ENCODE results near the gene FUZ.

Gene FUZ

DNA sequence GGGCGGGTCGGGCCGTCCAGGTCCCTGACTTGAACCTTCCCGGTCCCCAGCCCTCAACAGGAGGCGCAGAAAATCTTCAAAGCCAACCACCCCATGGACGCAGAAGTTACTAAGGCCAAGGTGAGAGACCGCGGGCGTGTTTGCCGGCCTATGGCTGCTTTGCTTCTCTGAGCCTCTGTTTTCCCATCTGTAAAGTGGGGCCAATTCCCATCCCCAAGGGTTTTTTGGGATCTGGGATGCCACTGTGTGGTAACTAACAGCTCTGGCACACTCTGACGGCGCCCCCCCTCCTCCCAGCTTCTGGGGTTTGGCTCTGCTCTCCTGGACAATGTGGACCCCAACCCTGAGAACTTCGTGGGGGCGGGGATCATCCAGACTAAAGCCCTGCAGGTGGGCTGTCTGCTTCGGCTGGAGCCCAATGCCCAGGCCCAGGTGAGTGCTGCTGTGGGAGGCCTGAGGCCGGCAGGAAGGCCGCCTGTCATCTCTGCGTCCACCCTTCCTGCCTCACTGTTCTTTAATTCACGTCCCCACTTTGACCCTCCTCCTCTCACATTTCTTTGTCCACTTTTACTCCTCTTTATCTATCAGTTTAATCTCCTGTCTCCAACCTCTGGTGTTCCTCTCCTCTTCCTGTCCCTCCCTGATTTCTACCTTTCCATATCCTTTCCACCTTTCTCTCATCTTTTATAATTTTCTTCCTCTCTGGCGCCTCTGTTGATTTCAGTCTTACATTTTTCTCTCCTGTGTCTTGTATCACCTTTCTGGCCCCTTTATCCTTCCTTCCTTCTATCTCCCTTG, 7.1 kb downstream of the FUZ start:
- DNase-seq, result no peak

DNA sequence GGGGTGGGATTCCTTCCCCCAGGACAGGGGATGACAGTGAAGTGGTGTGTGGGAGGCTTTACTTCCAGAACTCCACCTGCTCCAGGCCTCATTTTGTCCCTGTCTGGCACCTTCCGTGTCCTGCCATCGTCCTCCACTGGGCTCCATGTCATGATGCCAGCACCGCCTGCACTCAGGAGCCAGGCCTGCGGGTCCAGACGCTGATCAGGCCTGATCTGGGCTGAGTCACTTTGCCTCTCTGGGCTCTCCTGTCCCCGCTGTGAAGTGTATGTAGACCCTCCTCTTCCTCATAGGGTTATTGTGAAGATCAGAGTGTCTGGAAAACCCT, 9.6 kb downstream of the FUZ start:
- DNase-seq, result no peak

DNA sequence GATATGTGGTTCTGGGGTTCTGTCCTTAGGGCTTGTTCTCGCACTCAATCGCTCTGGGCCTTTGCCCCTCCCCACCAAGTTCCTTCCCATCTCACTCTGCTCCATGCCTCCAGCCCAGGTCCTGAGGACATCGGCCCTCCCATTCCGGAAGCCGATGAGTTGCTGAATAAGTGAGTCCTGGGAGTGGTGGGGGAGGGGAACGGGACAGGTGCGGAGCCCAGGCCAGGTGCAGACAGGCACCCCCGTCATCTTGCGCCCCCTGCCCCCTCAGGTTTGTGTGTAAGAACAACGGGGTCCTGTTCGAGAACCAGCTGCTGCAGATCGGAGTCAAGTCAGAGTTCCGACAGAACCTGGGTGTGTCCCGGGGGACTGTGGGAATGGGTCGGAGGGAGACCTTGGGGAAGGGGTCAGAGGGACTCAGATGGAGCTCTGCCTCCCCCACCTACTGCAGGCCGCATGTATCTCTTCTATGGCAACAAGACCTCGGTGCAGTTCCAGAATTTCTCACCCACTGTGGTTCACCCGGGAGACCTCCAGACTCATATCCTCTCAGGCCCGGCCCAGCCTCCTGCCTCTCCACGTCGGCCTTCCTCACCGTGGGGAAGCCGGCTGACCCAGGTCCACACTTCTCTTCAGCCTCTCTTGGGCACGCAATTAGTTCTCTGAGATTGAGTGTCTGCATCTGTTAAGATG, 10.1 kb downstream of the FUZ start:
- no peak for DNase-seq

DNA sequence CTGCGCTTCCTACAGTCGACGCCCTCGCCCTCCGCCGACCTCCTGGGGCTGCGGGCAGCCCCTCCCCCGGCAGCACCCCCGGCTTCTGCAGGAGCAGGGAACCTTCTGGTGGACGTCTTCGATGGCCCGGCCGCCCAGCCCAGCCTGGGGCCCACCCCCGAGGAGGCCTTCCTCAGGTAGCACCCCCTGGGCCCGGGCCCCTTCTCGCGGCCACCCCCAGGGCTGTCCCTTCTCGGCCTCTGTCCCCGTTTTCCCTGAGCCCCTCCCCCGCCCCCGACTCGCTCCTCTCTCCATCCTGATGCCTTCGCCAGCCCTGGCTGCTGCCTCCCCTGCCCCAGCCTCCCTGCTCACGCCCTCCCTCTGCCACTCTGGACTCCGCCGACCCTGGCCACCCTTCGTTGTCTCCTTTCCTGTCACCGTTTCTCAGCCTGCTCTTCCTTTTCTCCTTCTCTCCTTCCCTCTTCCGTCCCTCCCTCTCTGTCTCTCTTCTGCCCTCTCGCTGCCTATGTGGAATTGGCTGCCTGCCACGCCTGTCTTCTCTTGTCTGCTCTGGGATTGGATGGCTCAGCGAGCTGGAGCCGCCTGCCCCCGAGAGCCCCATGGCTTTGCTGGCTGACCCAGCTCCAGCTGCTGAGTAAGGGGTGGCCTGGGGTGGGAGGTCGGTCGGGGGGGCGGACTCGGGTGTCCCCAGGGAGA, 11.0 kb downstream of the FUZ start:
- peak; percentile 56 for DNase-seq

DNA sequence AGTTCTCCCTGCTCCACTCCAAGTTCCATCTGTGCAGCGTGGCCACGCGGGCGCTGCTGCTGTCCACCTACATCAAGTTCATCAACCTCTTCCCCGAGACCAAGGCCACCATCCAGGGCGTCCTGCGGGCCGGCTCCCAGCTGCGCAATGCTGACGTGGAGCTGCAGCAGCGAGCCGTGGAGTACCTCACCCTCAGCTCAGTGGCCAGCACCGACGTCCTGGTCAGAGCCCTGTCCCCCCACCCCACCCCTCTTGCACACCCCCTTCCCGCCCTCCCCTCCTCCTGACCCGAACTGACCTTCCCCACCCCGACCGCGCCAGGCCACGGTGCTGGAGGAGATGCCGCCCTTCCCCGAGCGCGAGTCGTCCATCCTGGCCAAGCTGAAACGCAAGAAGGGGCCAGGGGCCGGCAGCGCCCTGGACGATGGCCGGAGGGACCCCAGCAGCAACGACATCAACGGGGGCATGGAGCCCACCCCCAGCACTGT, 11.6 kb downstream of the FUZ start:
- DNase-seq, result no peak

DNA sequence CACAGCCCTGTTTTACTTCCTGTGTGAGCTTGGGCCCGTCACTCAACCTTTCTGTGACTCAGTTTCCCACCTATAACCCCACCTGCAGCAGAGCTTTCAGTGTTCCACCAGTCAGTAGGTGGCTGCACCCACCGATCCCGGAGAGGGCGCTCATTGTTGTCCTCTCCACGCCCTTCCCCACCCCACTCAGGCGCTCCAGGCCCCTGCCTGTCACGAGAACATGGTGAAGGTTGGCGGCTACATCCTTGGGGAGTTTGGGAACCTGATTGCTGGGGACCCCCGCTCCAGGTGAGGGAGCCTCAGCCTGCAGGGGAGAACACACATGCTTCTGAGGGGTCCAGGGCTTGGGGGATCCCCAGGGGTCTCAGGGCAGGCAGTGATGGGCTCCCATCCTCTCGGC, 12.3 kb downstream of the FUZ start:
- DNase-seq, result no peak

DNA sequence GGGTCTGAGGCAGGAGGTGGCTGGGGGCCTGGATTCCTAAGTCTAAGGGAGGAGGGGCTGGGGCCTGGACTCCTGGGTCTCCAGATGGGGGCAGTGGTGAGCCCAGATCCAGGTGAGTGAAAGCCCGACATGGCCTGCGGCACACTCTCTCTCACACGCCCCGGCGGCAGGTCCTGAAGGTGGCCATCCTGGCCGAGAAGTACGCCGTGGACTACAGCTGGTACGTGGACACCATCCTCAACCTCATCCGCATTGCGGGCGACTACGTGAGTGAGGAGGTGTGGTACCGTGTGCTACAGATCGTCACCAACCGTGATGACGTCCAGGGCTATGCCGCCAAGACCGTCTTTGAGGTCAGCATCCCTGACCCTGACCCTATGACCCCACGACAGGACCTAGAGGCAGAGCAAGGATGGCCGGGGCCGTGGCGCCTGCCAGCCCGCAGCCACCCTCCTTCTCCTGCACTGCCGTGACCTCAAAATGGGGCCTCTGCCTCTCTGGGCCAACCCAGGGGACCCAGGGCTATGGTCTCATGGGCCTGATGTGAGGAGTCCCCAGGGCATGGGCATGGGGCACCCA, 13.2 kb downstream of the FUZ start:
- no peak for DNase-seq

DNA sequence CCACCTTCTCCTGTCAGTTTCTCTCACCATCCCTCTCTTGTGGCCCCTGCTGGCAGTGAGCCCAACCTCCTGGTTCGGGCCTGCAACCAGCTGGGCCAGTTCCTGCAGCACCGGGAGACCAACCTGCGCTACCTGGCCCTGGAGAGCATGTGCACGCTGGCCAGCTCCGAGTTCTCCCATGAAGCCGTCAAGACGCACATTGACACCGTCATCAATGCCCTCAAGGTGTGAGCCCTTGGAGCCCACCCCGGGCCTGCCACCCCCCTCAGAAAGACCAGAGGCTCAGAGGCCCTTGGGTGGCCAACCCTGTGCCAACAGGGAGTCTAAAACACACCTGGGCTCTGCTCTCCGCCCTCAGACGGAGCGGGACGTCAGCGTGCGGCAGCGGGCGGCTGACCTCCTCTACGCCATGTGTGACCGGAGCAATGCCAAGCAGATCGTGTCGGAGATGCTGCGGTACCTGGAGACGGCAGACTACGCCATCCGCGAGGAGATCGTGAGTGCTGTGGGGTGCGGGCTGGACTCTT, 13.8 kb downstream of the FUZ start:
- no peak for DNase-seq

DNA sequence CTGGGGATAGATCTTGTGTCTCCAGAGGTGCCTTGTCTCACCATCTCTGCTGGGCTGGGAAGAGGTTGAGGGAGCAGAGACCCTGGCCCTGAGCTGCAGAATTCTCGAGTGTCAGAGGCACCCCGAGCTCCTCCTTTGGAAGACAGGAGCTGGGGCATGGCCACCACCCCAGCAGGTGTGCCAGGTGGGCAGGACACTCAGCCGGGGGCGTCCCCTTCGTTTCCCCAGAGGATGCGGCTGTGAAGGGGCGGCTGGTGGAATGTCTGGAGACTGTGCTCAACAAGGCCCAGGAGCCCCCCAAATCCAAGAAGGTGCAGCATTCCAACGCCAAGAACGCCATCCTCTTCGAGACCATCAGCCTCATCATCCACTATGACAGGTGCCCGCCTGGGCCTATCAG, 14.5 kb downstream of the FUZ start:
- no peak for DNase-seq

DNA sequence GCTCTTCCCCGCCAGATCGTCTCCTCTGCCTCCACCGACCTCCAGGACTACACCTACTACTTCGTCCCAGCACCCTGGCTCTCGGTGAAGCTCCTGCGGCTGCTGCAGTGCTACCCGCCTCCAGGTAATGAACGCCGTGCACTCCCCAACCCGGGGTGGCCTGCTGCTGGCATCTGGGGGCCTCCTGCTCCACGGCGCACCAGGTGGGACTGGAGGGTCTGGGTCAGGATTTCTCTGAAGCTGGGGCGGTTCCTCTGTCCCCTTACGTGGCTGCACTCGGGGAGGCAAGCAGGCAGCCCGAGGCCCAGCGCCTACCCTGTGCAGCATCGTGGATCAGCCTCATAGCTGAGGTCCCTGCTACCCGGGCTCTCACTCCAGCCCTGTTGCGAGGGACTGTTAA, 17.5 kb downstream of the FUZ start:
- no peak for DNase-seq

DNA sequence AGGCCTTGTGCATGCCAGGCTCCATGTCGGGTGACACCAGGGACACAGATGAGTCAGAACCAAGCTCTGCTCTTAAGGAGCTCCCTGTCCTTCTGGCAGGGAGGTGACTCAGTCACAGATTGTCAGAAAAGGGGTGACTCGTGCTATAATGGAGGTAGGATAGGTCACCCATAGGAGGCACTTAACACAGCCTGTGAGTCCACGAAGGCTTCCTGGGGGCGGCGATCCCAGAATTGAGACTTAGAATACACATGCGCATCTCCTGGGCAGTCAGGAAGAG, 19.6 kb downstream of the FUZ start:
- DNase-seq, result no peak

DNA sequence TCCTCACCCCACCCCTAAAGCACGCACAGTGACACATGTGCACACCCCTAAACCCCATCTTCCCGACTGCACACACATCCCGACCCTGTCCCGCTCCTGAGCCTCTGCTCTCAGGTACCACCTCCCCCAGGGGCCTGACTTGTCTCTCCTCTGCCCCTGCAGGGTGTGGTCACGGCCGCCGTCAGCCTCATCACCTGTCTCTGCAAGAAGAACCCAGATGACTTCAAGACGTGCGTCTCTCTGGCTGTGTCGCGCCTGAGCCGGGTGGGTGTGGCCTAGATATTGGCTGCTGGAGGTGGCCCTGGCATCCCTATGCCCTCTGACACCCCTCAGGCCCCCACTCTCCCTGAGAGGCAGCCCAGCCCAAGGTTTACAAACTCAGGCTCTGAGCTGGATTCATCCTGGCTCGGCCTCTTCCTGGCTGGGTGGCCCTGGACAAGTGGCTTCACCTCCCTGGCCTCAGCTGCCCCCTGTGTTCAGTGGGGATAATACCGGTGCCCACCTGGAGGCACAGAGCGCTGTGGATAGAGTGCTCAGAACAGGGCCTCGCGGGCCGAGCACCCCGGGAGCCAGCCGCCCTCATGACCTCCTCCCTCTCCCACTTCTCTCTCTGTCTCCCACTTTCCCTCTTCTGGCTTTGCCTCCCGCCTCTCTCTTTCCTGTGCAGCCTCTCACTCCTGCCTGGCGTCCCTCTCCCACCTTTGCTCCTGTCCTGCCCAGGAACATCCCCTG, 20.1 kb downstream of the FUZ start:
- no peak for DNase-seq

DNA sequence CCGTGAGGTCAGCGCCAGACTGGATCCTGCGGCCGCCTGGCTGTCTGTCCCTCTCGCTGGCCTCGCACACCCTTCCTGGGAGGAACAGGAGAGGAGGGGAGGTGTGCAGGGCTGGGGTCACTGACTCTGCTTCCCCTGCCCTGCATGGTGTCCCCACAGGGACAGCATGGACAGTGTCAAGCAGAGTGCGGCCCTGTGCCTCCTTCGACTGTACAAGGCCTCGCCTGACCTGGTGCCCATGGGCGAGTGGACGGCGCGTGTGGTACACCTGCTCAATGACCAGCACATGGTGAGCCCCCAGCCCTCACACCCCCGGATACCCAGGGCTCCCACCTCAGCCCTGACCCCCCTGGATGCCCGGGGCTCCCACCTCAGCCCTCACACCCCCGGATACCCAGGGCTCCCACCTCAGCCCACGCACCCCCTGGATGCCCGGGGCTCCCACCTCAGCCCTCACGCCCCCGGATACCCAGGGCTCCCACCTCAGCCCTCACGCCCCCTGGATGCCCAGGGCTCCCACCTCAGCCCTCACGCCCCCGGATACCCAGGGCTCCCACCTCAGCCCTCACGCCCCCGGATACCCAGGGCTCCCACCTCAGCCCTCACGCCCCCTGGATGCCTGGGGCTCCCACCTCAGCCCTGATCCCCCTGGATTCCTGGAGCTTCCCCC, 21.2 kb downstream of the FUZ start:
- DNase-seq, result no peak

DNA sequence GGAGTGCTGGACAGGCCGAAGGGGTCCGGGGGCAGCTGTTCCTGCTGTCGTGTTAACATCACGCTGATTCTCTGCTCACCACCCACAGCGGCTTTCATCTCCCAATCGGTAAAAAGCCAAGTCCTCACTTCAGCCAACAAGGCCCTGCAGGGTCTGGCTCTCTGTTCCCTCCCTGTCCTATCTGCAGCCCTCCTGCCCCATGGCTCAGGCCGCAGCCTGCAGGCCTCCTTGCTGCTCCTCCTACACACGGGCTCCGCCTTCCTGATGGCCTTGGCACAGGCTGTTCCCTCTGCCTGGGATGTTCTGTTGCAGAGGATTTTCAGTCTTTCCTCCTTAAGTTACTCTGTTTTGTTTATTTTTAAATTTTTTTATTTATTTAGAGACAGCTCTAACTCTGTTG, 22.2 kb downstream of the FUZ start:
- DNase-seq, result no peak

DNA sequence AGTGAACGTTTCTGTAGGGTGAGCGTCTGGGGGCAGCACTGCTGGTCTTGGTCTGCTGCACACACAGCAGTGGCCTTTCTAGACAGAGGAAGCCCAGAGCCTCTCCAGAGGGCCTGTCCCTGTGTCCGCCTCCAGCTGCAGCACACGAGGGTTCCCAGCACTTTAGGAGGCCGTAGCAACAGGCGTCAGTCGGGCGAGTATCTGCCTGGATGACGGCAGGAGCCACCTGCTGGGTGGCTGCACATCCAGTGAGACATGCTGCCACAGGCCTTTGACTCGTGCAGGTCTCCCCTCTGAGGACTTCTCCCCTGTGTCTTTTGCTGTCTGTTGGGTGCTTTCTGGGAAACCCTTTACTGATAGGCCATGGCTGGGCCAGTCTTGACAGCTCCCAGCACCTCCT, 24.2 kb downstream of the FUZ start:
- DNase-seq, result no peak

DNA sequence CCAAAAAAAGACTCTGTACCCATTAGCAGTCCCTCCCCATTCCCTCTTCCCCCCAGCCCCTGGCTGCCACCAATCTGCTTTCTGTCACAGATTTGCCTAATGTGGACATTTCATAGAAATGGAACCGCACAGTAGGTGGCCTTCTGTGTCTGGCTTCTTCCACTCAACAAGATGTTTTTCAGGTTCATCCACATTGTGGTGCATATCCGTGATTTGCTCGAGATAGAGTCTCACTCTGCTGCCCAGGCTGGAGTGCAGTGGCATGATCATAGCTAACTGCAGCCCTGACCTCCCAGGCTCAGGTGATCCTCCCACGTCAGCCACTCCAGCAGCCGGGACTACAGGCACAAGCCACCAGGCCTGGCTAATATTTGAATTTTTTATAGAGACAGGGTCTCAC, 25.3 kb downstream of the FUZ start:
- DNase-seq, result no peak

DNA sequence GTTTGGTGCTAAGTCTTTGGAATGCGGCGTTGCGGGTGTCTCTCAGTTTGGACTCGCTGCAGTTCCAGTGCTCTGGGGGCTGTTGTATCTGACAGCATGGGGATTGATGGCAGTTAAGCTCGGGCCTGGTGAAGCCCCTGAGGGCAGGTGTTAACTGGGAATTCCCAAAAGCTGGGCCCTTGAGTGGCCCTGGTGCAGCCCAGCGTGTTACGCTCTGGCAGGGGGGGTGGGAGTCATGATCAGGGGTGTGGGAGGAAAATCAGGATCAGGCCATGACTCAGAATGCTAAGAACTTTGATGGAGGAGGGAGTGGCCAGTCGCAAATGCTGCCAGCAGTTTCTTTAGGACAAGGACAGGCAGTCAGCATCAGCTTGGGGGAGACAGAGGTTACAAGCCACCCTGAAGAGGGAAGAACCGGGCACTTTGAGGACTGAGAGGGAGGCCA, 26.7 kb downstream of the FUZ start:
- no peak for DNase-seq

DNA sequence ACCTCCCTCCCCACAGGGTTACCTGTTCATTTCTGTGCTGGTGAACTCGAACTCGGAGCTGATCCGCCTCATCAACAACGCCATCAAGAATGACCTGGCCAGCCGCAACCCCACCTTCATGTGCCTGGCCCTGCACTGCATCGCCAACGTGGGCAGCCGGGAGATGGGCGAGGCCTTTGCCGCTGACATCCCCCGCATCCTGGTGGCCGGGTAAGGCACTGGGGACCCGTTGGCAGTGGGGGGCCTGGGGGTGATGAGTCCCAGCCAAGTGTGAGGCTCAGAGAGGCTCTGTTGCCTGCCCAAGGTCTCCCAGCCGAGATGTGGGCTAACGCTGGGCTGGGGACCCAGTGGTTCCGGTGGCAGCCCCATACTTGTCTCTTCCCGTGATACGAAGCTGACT, 30.6 kb downstream of the FUZ start:
- DNase-seq, result no peak

DNA sequence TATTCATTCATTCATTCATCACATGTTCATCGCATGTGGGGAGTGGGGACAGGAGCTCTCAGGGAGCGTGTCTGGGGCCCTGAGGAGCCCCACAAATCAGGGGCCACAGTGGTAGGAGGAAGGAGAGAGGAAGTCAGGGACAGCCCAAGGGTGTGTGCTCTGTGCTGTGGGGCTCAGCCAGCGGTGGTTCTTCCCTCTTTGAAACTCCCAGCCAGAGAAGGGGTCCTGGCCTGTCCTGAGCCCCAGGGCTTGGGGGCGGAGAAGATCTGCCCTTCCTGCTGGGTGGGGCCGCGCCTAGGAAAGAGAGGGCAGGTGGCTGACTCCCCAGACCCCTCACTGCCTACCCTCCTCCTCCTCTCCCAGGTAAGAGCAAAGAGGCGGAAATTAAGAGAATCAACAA, 31.7 kb downstream of the FUZ start:
- no peak for DNase-seq

DNA sequence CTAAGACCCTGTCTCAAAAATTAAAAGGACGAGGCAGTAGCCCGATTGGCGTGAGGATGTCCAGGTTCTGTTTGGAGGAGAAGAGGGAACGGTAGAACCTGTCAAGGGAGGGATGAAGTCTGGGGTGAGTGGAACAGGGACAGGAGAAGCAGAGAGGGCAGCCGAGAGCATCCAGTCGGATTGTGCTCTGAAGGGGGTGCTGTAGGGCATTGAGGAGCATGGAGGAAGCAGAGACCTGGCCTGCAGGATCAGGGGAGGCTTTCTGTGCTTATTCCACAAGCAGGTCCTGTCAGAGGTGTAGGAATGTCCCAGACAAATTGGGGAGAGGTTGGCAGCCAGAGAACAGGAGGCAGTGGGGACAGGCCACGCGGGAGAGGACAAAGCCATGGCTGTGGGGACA, 32.2 kb downstream of the FUZ start:
- DNase-seq, result no peak

DNA sequence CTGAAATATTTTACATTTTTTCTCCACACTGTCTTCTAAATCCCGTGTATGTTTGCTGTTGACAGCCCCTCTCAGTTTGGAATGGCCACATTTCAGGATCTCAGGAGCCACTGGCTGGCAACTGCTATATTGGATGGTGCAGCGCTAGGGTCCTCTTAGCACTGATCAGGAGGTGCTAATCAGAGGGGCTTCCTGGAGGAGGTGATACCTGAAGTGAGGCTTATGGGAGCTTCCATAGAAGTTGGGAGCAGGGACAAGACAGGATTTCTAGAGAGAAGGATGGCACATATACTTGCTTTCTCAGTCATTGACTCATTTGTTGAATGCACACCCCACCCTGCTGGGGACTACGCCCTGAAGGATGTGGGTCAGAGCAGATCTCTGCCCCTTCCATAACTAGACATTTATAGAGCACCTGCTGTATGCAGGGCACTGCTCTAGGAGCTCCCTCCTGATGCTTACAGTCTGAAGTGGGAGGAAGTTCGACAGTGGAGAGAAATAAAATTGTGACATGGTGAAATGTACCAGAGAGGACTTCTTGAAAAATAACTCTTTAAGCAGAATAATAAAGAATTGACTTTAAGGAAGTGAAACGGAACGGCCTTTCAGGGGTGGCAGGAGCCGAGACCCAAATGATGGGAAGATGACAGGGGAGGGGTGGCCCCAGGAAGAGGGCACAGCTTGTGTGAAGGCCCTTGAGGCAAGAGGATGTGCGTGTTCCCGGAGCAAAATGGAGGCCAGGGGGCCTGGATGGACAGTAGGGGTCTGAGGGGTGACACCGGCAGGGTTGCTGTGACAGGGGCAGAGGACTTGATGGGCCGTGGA, 33.1 kb downstream of the FUZ start:
- DNase-seq, result no peak

DNA sequence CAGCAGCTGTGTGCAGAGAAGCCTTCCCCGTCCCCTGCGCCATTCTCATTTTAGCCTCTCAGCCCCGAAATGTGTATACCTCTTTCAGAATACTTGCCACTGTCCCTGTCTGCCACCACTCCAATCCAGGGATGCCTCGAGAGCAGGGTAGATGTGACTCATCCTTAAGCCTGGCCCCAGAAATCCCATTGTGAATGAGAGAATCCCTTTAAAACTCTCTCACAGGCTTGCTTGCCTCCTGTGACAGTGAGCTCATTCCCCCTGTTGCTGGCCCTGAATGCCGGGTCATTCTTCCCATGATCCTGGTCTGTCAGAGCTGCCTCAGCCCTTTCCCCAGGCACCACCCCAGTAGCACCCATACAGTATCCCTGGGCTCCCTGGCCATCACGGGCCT, 36.7 kb downstream of the FUZ start:
- DNase-seq, result no peak
